ENCODE measurements around the gene NENF. TPM values are rescaled to one million over a fixed set of nuclear protein-coding genes. Genes with fewer than 3 reads are reported as not detected.

NENF gene
- polyA plus RNA-seq, 1 of the 3 experiments (the other 2 are of a cell fraction) = 78.7 TPM

DNA sequence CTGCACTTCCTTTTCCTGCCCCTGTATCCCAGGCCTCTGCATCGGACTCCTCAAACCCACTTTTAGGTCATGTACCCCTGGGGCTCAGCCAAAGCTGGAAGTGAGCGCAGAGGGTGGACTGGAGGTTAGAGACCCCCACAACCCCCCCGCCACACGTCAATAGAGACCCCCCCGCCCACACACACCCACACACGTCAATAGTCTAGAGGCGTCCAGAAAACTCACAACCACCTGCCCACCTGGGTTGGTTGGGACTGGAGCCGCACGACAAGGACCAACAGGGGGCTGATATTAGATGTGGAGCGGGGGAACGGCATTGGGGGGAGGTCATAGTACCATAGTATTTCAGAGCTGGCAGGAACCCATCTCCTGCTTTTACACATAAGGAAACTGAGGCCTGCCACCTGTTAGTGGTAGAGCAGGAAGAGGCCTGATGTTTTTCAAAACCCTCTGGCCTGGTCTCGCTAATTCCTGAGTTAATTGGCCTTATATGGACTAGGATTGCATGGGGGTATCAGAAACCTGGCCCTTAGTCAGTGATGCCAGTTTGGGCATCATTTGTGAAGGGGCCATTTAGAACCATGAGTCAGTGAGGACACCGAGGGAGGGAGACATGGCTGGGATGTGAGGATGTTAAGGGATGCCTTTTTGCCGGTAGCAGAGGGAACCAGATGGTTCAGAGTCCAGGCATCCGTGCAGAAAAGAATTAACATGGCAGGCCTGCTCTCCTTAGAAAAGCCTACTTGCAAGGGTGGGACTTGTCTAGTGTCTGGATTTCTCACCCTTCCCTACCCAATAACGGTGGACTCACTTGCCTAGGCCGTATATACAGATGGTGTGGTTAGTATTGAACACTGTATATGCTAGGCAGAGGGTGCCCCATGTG is 1.1 kb downstream of the NENF start:
- 69% methylated on average over 8 of the region's 17 CpGs for WGBS (ENCODE audit: low lambda C conversion rate)
- Histone ChIP-seq H3K9me3 (no peaks in the 10 kb centered on the region), H2AFZ (ENCODE audit: low read depth) (peak overlapping the region; percentile 86), H3K36me3 (replicated peaks in 1 of 2; ENCODE audit: control insufficient read depth in 1 of 2, insufficient read depth in 2 of 2, low read length in 1 of 2) (no peaks in the 10 kb centered on the region), H3K9me2 (no peaks in the 10 kb centered on the region), H3F3A (replicated peaks; ENCODE audit: insufficient read depth) (peaks cover 3% of the 10 kb centered on the region), H3K79me2 (ENCODE audit: insufficient read depth) (peaks cover 17% of the 10 kb centered on the region), H3K27me3 (ENCODE audit: insufficient read depth) (no peaks in the 10 kb centered on the region), H3K4me2 (peak overlapping the region; percentile 89), H3K4me3 (ENCODE audit: low read depth in 2 of 2, low read length in 1 of 2) (peak overlapping the region; percentile 66 to 80), H3K4me1 (ENCODE audit: control insufficient read depth in 1 of 2, insufficient read depth in 2 of 2, low read depth in 1 of 2, low read length in 1 of 2) (peaks cover 0 to 14% of the 10 kb centered on the region in 2 experiments; a peak in 1 of 4 replicates), H3K9ac (peak overlapping the region; percentile 71; the same call in 1 of the 2 replicates), H4K20me1 (ENCODE audit: insufficient read depth) (no peaks in the 10 kb centered on the region), H3K27ac (ENCODE audit: low read depth in 2 of 2, low read length in 1 of 2) (no peak overlapping the region)
- no peak for TF ChIP-seq FOXJ3 (CRISPR knock-in tag; IDR thresholded peaks at IDR 0.05)
- TF ChIP-seq RFX5 (IDR thresholded peaks at IDR 0.05; ENCODE audit: low read length) = no peak
- no peak for TF ChIP-seq EZH2phosphoT487 (IDR thresholded peaks at IDR 0.05; ENCODE audit: borderline replicate concordance, low read depth)
- TF ChIP-seq GATA2 (CRISPR knock-in tag; IDR thresholded peaks at IDR 0.05) = no peak
- no peak for TF ChIP-seq TCF12 (IDR thresholded peaks at IDR 0.05)
- no peak for TF ChIP-seq MXI1 (IDR thresholded peaks at IDR 0.05; ENCODE audit: low read depth, low read length)
- TF ChIP-seq EP300 (IDR thresholded peaks at IDR 0.05; ENCODE audit: borderline replicate concordance in 1 of 2, low read depth in 1 of 2, low read length in 1 of 2) = no peak
- TF ChIP-seq, protein P1, sequence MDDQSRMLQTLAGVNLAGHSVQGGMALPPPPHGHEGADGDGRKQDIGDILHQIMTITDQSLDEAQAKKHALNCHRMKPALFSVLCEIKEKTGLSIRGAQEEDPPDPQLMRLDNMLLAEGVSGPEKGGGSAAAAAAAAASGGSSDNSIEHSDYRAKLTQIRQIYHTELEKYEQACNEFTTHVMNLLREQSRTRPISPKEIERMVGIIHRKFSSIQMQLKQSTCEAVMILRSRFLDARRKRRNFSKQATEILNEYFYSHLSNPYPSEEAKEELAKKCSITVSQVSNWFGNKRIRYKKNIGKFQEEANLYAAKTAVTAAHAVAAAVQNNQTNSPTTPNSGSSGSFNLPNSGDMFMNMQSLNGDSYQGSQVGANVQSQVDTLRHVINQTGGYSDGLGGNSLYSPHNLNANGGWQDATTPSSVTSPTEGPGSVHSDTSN (IDR thresholded peaks at IDR 0.05) = no peak
- TF ChIP-seq, protein P2, sequence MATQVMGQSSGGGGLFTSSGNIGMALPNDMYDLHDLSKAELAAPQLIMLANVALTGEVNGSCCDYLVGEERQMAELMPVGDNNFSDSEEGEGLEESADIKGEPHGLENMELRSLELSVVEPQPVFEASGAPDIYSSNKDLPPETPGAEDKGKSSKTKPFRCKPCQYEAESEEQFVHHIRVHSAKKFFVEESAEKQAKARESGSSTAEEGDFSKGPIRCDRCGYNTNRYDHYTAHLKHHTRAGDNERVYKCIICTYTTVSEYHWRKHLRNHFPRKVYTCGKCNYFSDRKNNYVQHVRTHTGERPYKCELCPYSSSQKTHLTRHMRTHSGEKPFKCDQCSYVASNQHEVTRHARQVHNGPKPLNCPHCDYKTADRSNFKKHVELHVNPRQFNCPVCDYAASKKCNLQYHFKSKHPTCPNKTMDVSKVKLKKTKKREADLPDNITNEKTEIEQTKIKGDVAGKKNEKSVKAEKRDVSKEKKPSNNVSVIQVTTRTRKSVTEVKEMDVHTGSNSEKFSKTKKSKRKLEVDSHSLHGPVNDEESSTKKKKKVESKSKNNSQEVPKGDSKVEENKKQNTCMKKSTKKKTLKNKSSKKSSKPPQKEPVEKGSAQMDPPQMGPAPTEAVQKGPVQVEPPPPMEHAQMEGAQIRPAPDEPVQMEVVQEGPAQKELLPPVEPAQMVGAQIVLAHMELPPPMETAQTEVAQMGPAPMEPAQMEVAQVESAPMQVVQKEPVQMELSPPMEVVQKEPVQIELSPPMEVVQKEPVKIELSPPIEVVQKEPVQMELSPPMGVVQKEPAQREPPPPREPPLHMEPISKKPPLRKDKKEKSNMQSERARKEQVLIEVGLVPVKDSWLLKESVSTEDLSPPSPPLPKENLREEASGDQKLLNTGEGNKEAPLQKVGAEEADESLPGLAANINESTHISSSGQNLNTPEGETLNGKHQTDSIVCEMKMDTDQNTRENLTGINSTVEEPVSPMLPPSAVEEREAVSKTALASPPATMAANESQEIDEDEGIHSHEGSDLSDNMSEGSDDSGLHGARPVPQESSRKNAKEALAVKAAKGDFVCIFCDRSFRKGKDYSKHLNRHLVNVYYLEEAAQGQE (IDR thresholded peaks at IDR 0.05; ENCODE audit: low read depth, low read length) = no peak
- CTCF ChIA-PET = interaction anchor here (1.0 to 3.6 kb wide), 3 partner anchors 12 to 23 kb away, joined by 3 to 15 read pairs (median 13); no protein-coding TSS in a partner anchor
- POLR2A ChIA-PET = no interaction called here
- DNase-seq = peak; percentile 31

DNA sequence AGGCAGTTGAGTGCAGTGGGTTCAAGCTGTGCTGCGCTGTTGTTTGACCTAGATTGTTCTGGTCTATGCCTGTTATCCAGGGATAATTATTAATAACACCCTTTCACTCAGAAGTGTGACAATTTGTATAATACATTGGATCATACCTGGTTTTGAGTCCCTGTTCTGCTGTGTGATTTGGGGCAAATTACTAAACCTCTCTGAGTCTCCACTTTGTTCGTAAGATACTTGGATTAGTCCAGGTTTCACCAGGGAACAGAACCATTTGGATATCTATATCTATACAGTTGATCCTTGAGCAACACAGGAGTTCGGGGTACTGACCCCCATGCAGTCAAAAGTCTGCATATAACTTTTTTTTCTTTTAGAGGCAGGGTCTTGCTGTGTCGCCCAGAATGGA is 2.3 kb downstream of the NENF start:
- no peak for DNase-seq
- WGBS (ENCODE audit: low lambda C conversion rate) = 92% methylated on average over 4 of the region's 4 CpGs
- Histone ChIP-seq H3K36me3 (replicated peaks in 1 of 2; ENCODE audit: control insufficient read depth in 1 of 2, insufficient read depth in 2 of 2, low read length in 1 of 2) (no peaks in the 10 kb centered on the region), H3K9me2 (no peaks in the 10 kb centered on the region), H4K20me1 (ENCODE audit: insufficient read depth) (no peaks in the 10 kb centered on the region), H3K27me3 (ENCODE audit: insufficient read depth) (no peaks in the 10 kb centered on the region), H3K27ac (ENCODE audit: low read depth in 2 of 2, low read length in 1 of 2) (no peak overlapping the region), H3K79me2 (ENCODE audit: insufficient read depth) (peaks cover 25% of the 10 kb centered on the region), H3K4me3 (ENCODE audit: low read depth in 2 of 2, low read length in 1 of 2) (no peak overlapping the region), H3K4me2 (no peak overlapping the region), H3K9ac (no peak overlapping the region), H3K9me3 (no peaks in the 10 kb centered on the region), H3F3A (replicated peaks; ENCODE audit: insufficient read depth) (peaks cover 3% of the 10 kb centered on the region), H2AFZ (ENCODE audit: low read depth) (no peak overlapping the region), H3K4me1 (ENCODE audit: control insufficient read depth in 1 of 2, insufficient read depth in 2 of 2, low read depth in 1 of 2, low read length in 1 of 2) (peaks cover 0 to 14% of the 10 kb centered on the region in 2 experiments; a peak in 1 of 4 replicates)
- ChIA-PET POLR2A (no interaction called here), CTCF (interaction anchor here (3.6 kb wide), 1 partner anchor 21 kb away, joined by 15 read pairs; no protein-coding TSS in a partner anchor)
- TF ChIP-seq POLR2AphosphoS5 (IDR thresholded peaks at IDR 0.05; ENCODE audit: low read depth, low read length) = no peak

Measured in SK-N-SH (cell line).